ENCODE data around the gene SUSD4. TPM values are rescaled to one million over a fixed set of nuclear protein-coding genes. Genes with fewer than 3 reads are reported as not detected.

The SUSD4 gene
- total and polyA plus RNA-seq, 10 of the 15 experiments (the other 5 are each of a cell fraction or from before 2014, with no cell fraction given), result 0.13 to 1.1 (median 0.26) TPM; not detected in 3

- TF ChIP-seq PRDM15 (CRISPR knock-in tag; IDR thresholded peaks at IDR 0.05) (no peak), STAT3 (IDR thresholded peaks at IDR 0.05; ENCODE audit: low read depth, low read length) (no peak), FOXM1 (IDR thresholded peaks at IDR 0.05; ENCODE audit: low read depth, low read length) (no peak)
Measured at GRCh38 chr1:223222377-223222776, 141.6 kb downstream of the SUSD4 start (continued).

GRCh38 chr1:223221686-223222085, 142.3 kb downstream of the SUSD4 start:
- no peaks in the 10 kb centered on the region for H3K4me1 ChIP-seq (ENCODE audit: control insufficient read depth, insufficient read depth, low read length)
- ATAC-seq, result no peak
- no peaks in the 10 kb centered on the region for H3K36me3 ChIP-seq (ENCODE audit: control insufficient read depth in 2 of 2, insufficient read depth in 2 of 2, low read length in 1 of 2)
- ChIA-PET POLR2A (no interaction called here), CTCF (interaction anchor here (1.3 to 1.4 kb wide), 2 partner anchors 88 to 92 kb away, joined by 3 to 4 read pairs; no protein-coding TSS in a partner anchor), RAD21 (ENCODE audit: unreplicated experiment) (no interaction called here), SMC1A (ENCODE audit: uncharacterized antibody, unreplicated experiment) (no interaction called here)
- no peak overlapping the region for H3K9ac ChIP-seq (ENCODE audit: control insufficient read depth, insufficient read depth, low read length)
- no TSS peak for BruUV-seq (replicated peaks)
- no peak overlapping the region for H2AFZ ChIP-seq (ENCODE audit: control insufficient read depth, low read depth, low read length)
- 68% methylated on average over 8 of the region's 8 CpGs for WGBS (ENCODE audit: insufficient coverage, insufficient replicate concordance, low lambda C conversion rate, missing lambda C conversion rate)
- no peak overlapping the region for H3K27ac ChIP-seq (ENCODE audit: control insufficient read depth, insufficient read depth)
- in situ Hi-C loops (cut with MboI) (no loop called here), intact Hi-C loops (cut with micrococcal nuclease; ENCODE audit: unreplicated experiment) (no loop called here)
- no peaks in the 10 kb centered on the region; a peak in 2 of 4 replicates for H3K27me3 ChIP-seq (replicated peaks in 1 of 2; ENCODE audit: control insufficient read depth in 2 of 2, insufficient read depth in 2 of 2, low read length in 1 of 2)
- H3K4me3 ChIP-seq, result no peak overlapping the region
- no peak overlapping the region for H3K4me2 ChIP-seq (ENCODE audit: control insufficient read depth, insufficient read depth)
- no peak for FAIRE-seq
- no peak for TF ChIP-seq SMAD5 (IDR thresholded peaks at IDR 0.05; ENCODE audit: low read depth)
- no peak for TF ChIP-seq ZZZ3 (IDR thresholded peaks at IDR 0.05; ENCODE audit: control insufficient read depth, insufficient read length, low read depth)
- TF ChIP-seq SREBF2 (IDR thresholded peaks at IDR 0.05; ENCODE audit: low read length), result no peak
- TF ChIP-seq POLR2AphosphoS2 (IDR thresholded peaks at IDR 0.05; ENCODE audit: low read depth, low read length), result no peak
- no peak for TF ChIP-seq LARP7 (IDR thresholded peaks at IDR 0.05)
- no peak for TF ChIP-seq RAD21 (IDR thresholded peaks at IDR 0.05; ENCODE audit: insufficient read depth, low read depth, low read length)
- no peak for TF ChIP-seq BCL3 (IDR thresholded peaks at IDR 0.05; ENCODE audit: borderline replicate concordance, insufficient read depth, low read depth, low read length, poor library complexity, severe bottlenecking)
- no peak for TF ChIP-seq SUPT20H (IDR thresholded peaks at IDR 0.05; ENCODE audit: borderline replicate concordance, control insufficient read depth, low read depth, low read length)
- TF ChIP-seq ZBTB11 (CRISPR knock-in tag; IDR thresholded peaks at IDR 0.05), result no peak
- TF ChIP-seq MYC (IDR thresholded peaks at IDR 0.05; ENCODE audit: insufficient read depth, insufficient read length, insufficient replicate concordance, low read length, severe bottlenecking), result no peak
- no peak for DNase-seq (ENCODE audit: low read depth, low spot score)
- H3K9me3 ChIP-seq (replicated peaks; ENCODE audit: control insufficient read depth, insufficient read depth, low read length), result peaks cover 3% of the 10 kb centered on the region; the same call in 1 of the 3 replicates
- H4K20me1 ChIP-seq (ENCODE audit: control insufficient read depth, insufficient read depth), result no peaks in the 10 kb centered on the region
- H3K79me2 ChIP-seq (ENCODE audit: control insufficient read depth, insufficient read depth, low read length), result no peaks in the 10 kb centered on the region

Measured in GM12878 (cell line).